ENCODE data around the gene HHATL. TPM values are rescaled to one million over a fixed set of nuclear protein-coding genes. Genes with fewer than 3 reads are reported as not detected.

The HHATL gene
- polyA plus RNA-seq, 4 donors = 0.33 to 1.5 (median 0.59) TPM

GRCh38 chr3:42714171-42714852 is 11.7 kb upstream of the HHATL start:
- DNase-seq (ENCODE audit: low read depth in 4 of 4, low spot score in 3 of 4) = no peak

DNA sequence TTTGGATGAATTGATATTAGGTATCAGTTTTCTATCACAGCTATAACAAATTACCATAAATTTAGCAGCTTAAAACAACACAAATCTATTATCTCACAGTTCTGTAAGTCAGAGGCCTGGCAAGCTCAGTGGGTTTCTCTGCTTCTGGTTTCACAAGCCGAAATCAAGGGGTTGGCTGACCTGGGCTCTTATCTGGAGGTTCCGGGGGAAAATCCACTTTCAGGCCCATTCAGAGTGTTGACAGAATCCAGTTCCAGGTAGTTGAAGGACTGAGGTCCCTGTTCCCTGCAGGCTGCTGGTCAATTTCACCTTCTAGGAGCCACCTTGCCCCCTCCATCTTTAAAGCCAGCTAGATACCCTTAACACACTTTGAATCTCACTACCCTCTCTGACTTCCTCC is 11.1 kb upstream of the HHATL start:
- DNase-seq (ENCODE audit: low read depth in 4 of 4, low spot score in 3 of 4) = no peak

- DNase-seq (ENCODE audit: low read depth in 4 of 4, low spot score in 3 of 4) = no peak
These were observed 10.2 kb upstream of the HHATL start for GRCh38 chr3:42712688-42713372.

DNA sequence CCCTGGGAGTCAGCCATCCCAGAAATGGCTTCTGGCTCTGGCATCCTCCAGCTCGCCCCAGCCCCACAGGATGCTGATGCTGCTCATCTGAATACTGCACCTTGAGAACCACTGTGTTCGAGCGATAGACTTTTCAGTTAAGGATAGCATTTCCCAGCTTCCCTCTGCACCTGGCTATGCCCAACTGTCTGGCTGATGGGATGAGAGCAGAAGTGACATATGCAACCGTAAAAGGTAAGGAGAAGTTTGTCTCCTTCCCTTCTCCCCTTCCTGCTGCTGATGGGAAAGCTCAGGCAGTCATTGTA is 9.7 kb upstream of the HHATL start:
- DNase-seq (ENCODE audit: low read depth in 4 of 4, low spot score in 3 of 4) = no peak

- no peak for DNase-seq (ENCODE audit: low read depth in 4 of 4, low spot score in 3 of 4)
These were observed 9.1 kb upstream of the HHATL start for GRCh38 chr3:42711491-42712343.

DNA sequence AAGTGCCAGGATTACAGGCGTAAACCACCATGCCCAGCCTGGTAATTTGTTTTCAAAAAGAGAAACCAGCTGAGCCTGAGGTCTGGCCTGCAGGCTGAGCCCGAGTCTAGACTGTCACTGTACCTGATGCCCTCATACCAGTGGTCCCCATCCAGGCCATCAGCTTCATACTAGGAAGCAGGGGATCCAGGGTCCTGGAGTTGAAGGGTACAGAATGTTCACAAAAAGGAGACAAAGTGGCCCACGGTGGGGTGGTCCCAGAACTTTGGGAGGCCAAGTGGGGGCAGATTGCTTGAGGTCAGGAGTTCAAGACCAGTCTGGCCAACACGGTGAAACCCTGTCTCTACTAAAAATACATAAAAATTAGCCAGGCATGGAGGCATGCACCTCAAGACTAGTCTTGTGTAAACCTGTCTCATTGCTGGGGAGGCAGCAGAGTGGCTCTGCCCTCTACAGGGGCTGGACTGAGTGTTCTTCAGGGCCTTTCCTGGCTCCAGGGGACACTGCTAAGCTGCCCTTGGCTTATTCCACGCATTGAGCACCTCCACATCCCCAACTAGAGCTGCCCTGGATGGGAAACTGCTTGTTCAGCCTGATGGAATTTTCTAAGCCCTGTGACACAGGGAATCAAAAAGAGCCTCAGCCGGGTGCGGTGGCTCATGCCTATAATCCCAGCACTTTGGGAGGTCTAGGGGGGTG is 7.9 kb upstream of the HHATL start:
- no peak for DNase-seq (ENCODE audit: low read depth in 4 of 4, low spot score in 3 of 4)

- DNase-seq (ENCODE audit: low read depth in 4 of 4, low spot score in 3 of 4) = no peak
These were observed 7.0 kb upstream of the HHATL start for GRCh38 chr3:42709621-42710020.

GRCh38 chr3:42708611-42709151 is 6.1 kb upstream of the HHATL start:
- no peak for DNase-seq (ENCODE audit: low read depth in 4 of 4, low spot score in 3 of 4)

GRCh38 chr3:42707620-42708355 is 5.2 kb upstream of the HHATL start:
- no peak for DNase-seq (ENCODE audit: low read depth in 4 of 4, low spot score in 3 of 4)

- DNase-seq (ENCODE audit: low read depth in 4 of 4, low spot score in 3 of 4) = no peak
These were observed 4.4 kb upstream of the HHATL start for GRCh38 chr3:42706721-42707619.

- DNase-seq (ENCODE audit: low read depth in 4 of 4, low spot score in 3 of 4) = no peak
These were observed 3.5 kb upstream of the HHATL start for GRCh38 chr3:42705962-42706585.

- no peak for DNase-seq (ENCODE audit: low read depth in 4 of 4, low spot score in 3 of 4)
These were observed 2.6 kb upstream of the HHATL start for GRCh38 chr3:42705058-42705767.

- DNase-seq (ENCODE audit: low read depth in 4 of 4, low spot score in 3 of 4) = no peak
These were observed 1.7 kb upstream of the HHATL start for GRCh38 chr3:42704136-42704841.

- no peak for DNase-seq (ENCODE audit: low read depth in 4 of 4, low spot score in 3 of 4)
These were observed 1.1 kb upstream of the HHATL start for GRCh38 chr3:42703695-42704025.

GRCh38 chr3:42702982-42703694 is 540 bp upstream of the HHATL start:
- no peak for DNase-seq (ENCODE audit: low read depth in 4 of 4, low spot score in 3 of 4)

- DNase-seq (ENCODE audit: low read depth in 4 of 4, low spot score in 3 of 4) = peak in 3 of 4 donors; percentile 45 to 60 (median 46)
These were observed 1.1 kb downstream of the HHATL start for GRCh38 chr3:42701371-42702065.

All from left renal pelvis (tissue), 4 donors.